GM08714 (cell line): ENCODE measurements around the gene HOXD13.
A peak's percentile ranks its signal among the peaks of the same experiment; 100 is the strongest.

Experiments
- H3K4me3 ChIP-seq: fragments of 200-500 bp; sonication (Bioruptor generic); 2 replicates; pipeline ENCODE4 v1.5.1; 2014; ENCODE audit warnings: mild to moderate bottlenecking, low read length, inconsistent platforms
- ZNF274 ChIP-seq: IDR thresholded peaks from 2 replicates; pipeline ENCODE4 v1.6.1; 2012; ENCODE audit warnings: mild to moderate bottlenecking, low read depth, low read length

The HOXD13 gene

GRCh38 chr2:176122683-176123410 lies 30.3 kb downstream of the HOXD13 start, which contains the start of gene HOXD9:
Gene HOXD9, plus strand, starts transcription at chr2:176122719. Its CDS starts 50 bp downstream, at chr2:176122769.
- H3K4me3 ChIP-seq = peak within 1 kb of the TSS; percentile 5; the same call in 1 of the 2 replicates
- no peak for TF ChIP-seq ZNF274

- no peak for TF ChIP-seq ZNF274
- no peak overlapping the region for H3K4me3 ChIP-seq
These were observed 31.0 kb downstream of the HOXD13 start for GRCh38 chr2:176123411-176124109.

- no peak for TF ChIP-seq ZNF274
- H3K4me3 ChIP-seq = no peak overlapping the region
These were observed 31.8 kb downstream of the HOXD13 start for GRCh38 chr2:176124110-176124946.

DNA sequence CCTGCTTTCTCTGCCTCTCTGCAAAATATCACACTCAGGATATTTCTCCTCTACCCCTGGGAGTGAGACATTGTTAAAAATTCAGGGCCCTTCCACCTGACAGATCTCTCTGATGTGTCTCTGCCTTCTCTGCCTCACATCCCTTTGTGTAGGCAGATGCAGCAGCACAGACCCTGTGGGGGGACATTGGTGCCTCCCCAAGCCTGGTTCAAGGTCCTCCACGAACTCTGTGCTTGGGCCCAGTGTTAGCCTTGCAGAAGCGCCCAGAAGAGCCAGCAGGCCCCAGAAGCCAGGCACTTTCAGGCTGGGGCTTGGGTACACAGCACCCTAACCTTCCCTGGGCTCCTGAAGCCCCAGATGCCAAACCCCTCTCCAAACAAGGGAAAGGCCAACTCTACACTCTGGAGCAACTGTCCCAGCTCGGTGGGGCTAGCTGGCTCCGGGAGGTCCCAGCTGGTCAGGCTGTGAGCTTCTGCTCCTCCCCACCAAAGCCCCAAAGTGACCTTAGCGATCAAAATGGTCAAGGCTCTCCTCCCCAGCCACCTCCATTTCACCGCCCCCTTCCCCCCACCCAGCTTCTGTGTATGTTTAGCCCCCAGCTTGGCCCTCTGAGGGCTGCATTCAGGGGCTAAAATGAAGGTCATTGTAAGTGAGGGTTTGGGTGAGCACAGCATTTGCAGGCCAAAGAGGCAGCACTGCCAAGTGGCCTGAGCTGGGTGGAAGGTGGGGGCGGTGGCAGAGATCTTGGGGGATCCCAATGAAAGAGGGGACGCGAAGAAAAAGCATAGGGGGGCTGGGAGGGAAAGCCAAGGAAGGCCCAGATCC lies 32.6 kb downstream of the HOXD13 start:
- TF ChIP-seq ZNF274 = no peak
- no peak overlapping the region for H3K4me3 ChIP-seq

GRCh38 chr2:176125772-176126054 lies 33.2 kb downstream of the HOXD13 start:
- H3K4me3 ChIP-seq = no peak overlapping the region
- TF ChIP-seq ZNF274 = no peak

DNA sequence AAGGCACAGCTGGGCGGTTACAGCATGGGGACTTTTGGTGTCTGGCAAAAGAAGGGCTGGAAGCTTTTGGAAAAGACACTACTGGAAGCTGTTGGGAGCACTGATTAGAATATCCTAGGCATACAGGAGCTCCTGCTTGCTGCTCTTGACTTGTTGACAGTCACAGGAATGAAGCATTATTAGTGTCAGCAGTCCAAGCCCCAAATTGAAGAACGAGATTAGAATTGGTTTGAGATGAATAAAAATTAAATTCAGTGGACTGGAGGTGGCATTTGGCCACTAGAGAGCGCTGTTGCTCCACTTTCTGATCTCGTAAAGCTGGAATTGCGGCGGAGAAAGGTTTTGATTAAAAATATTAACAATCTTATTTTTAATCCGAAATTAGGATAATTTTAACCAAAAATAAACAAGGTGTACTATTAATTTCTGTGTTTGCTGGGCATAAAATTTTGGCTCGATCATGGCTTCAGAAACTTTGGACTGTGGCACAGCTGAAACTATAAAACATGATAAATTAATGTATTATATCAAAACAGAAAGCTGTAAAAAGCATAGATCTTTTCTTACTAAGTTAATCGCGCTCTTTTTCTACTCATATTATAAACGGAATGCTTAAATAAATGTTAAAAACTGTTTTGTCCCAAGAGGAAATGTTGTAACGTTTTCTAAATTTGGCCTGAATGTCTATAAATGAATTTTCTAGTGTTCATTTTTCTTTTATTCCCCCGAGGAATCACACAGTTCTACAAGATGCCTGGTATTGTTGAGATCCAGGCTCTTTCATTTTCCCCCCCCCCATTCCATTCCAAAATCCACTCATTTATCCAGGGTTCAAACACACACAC lies 34.6 kb downstream of the HOXD13 start:
- no peak overlapping the region for H3K4me3 ChIP-seq
- TF ChIP-seq ZNF274 = no peak

- H3K4me3 ChIP-seq = no peak overlapping the region
- no peak for TF ChIP-seq ZNF274
These were observed 35.2 kb downstream of the HOXD13 start for GRCh38 chr2:176127774-176128072.

GRCh38 chr2:176128172-176128981 lies 35.9 kb downstream of the HOXD13 start:
- TF ChIP-seq ZNF274 = no peak
- H3K4me3 ChIP-seq = no peak overlapping the region

DNA sequence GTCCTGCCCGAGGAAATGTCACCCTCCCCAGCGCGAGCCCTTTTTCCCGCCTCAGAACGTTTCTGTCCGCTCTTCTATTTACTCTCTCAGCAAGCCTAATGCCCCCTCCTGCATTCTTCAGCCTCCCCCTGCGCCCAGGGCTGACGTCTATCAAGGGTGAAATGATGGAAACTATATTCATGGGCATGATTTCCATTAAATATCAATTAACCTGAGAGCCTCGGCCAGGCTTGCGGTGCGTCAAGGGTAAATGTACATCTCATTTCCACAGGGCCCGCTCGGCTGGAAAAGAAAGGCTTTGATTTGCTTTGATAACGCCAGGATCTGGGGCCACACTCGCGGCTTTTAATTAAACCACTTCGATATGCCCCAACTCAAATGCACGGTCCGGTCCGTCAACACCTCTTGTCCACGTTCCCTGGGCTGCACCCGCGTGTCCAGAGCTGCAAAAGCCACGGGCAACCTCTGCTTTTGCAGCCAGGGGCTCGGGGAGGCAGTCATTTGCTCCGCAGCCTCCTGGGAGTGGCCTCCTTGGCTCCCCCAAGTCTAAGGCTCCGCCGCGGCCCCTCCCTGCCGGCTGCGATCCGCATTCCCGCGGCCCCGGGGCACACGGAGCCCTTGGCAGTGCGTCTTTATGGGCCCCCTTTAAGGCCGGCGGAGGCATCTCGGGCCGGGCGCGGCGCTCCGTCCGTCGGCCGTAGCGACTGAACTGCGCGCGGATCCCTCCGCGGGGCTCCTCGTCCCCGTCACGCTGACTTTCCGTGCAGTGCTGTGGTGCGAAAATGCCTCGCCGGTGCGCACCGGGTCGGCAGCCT lies 36.7 kb downstream of the HOXD13 start, which contains the start of gene HOXD8:
HOXD8 (plus strand) TSS at position 724 of the 815 bp plus-strand sequence. CDS start 662 bp downstream, outside the sequence.
- TF ChIP-seq ZNF274 = no peak
- peak within 1 kb of the TSS; percentile 16; the same call in 1 of the 2 replicates for H3K4me3 ChIP-seq

- H3K4me3 ChIP-seq = peak overlapping the region; percentile 16; the same call in 1 of the 2 replicates
These were observed 37.3 kb downstream of the HOXD13 start for GRCh38 chr2:176129813-176130146.

DNA sequence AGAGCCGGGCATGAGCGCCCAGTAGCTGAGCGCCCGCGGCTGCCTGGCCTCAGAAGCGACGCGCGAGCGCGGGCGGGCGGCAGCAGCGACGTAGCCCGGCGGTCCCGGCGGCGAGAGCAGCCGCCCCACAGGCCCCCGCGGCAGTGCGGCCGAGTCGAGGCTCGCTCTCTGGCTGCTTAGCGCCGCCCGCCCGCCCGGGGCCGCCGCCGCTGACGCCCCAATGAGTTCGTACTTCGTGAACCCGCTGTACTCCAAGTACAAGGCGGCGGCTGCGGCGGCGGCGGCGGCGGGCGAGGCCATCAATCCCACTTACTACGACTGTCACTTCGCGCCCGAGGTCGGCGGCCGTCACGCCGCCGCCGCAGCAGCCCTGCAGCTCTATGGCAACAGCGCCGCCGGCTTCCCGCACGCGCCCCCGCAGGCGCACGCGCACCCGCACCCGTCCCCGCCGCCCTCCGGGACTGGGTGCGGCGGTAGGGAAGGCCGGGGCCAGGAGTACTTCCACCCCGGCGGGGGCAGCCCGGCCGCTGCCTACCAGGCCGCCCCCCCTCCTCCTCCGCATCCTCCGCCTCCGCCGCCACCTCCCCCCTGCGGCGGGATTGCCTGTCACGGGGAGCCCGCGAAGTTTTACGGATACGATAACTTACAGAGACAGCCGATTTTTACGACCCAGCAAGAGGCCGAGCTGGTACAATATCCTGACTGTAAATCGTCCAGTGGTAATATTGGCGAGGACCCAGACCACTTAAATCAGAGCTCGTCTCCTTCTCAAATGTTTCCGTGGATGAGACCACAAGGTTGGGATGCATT lies 37.8 kb downstream of the HOXD13 start:
- TF ChIP-seq ZNF274 = no peak
- peak overlapping the region; percentile 16; the same call in 1 of the 2 replicates for H3K4me3 ChIP-seq

More at GRCh38 chr2:176129813-176130146, 37.3 kb downstream of the HOXD13 start:
- no peak for TF ChIP-seq ZNF274
